Upper lobe of left lung (tissue), 6 donors: Measurements from ENCODE around the gene RRP36. TPM values are rescaled to one million over a fixed set of nuclear protein-coding genes. Genes with fewer than 3 reads are reported as not detected.

Source experiments
- ATAC-seq, 2 donors: fragments of 200-7000 bp; cut with Tn5 transposase; one replicate each; pipeline ENCODE4 v1.9.1; 2022; ENCODE audit warnings: mild to moderate bottlenecking in 2 of 2, moderate library complexity in 2 of 2; ENCODE audit not compliant: low FRiP score in 2 of 2
- DNase-seq, 2 donors: peaks; one replicate each; pipeline ENCODE4 v3.0.0-alpha.2; 2019 to 2020
- H3K27ac ChIP-seq, 4 donors: fragments of 200-600 bp; sonication (generic); one replicate each; pipeline ENCODE4 v1.5.1; 2016 to 2019
- H3K27me3 ChIP-seq, 4 donors: fragments of 200-600 bp; sonication (generic); one replicate each; pipeline ENCODE4 v1.5.1; 2017 to 2019
- H3K36me3 ChIP-seq, 4 donors: fragments of 200-600 bp; sonication (generic); one replicate each; pipeline ENCODE4 v1.5.1; 2016 to 2019
- H3K4me1 ChIP-seq, 4 donors: fragments of 200-600 bp; sonication (generic); one replicate each; pipeline ENCODE4 v1.5.1; 2018 to 2019
- H3K4me3 ChIP-seq, 4 donors: fragments of 200-600 bp; sonication (generic); one replicate each; pipeline ENCODE4 v1.5.1; 2017 to 2019; ENCODE audit warnings: mild to moderate bottlenecking in 2 of 4, moderate library complexity in 1 of 4
- H3K9me3 ChIP-seq, 4 donors: fragments of 200-600 bp; sonication (generic); one replicate each; pipeline ENCODE4 v1.5.1; 2018 to 2019
- CTCF ChIP-seq, 6 experiments: fragments of 450-650 bp in 4 of 6; fragments of 200-600 bp in 2 of 6; sonication (generic) in 2 of 6; IDR thresholded peaks; one replicate each; pipeline ENCODE4 v1.5.1; 2016 to 2019; ENCODE audit warnings: antibody characterized with exemption in 6 of 6
- EP300 ChIP-seq, 4 donors: sonication (generic); formaldehyde crosslinking; IDR thresholded peaks; one replicate each; pipeline ENCODE4 v1.5.1; 2017; ENCODE audit warnings: antibody characterized with exemption in 4 of 4, control low read depth in 2 of 4
- POLR2A ChIP-seq, 4 donors: fragments of 450-650 bp; IDR thresholded peaks; one replicate each; pipeline ENCODE4 v1.5.1; 2016 to 2017; ENCODE audit warnings: antibody characterized with exemption in 4 of 4, mild to moderate bottlenecking in 2 of 4
- POLR2AphosphoS5 ChIP-seq, 2 donors: sonication (generic); formaldehyde crosslinking; IDR thresholded peaks; one replicate each; pipeline ENCODE4 v1.5.1; 2017; ENCODE audit warnings: antibody characterized with exemption in 2 of 2
- WGBS, 2 donors: methylation state at CpG; one replicate each; pipeline ENCODE4 v1.1.5; 2017 to 2018; 5-methylcytosine and 5-hydroxymethylcytosine counted together
- total RNA-seq, 6 donors: library from RNA; depleted of rRNA in 4 of 6; stranded (reverse); fragments of >200 nt in 4 of 6; gene quantifications; one replicate each; pipeline versions ENCODE4 v1.1.0 to v1.2.1, GENCODE V29; 2016 to 2021
- donor health status: DM: no; HTN: no; CAD: no; lungs with moderate emphysema.
- donor health status: DM: no; HTN: yes; CAD: no; lungs with severe emphysema.

The RRP36 gene
- total RNA-seq, 6 donors from 2014 or later, result 32.0 to 77.2 (median 45.9) TPM

GRCh38 chr6:43070028-43070632 is 48.7 kb downstream of the RRP36 start:
- ATAC-seq, result peak in 1 of 2 donors; percentile 39
- no peak overlapping the region for H3K27ac ChIP-seq
- DNase-seq, result no peak

GRCh38 chr6:43074847-43075669 is 53.6 kb downstream of the RRP36 start:
- TF ChIP-seq POLR2AphosphoS5 (IDR thresholded peaks at IDR 0.05) (peak in 1 of 2 donors; percentile 29), EP300 (IDR thresholded peaks at IDR 0.05) (no peak), POLR2A (IDR thresholded peaks at IDR 0.05) (no peak), CTCF (IDR thresholded peaks at IDR 0.05) (no peak)
- WGBS, 2 donors, result 55 to 69% methylated on average over 4 to 6 of the region's 6 CpGs
- Histone ChIP-seq H3K27me3 (peaks cover 0 to 10% (median 1%) of the 10 kb centered on the region in 4 donors), H3K27ac (peak overlapping the region; percentile 48 to 86 (median 72)), H3K36me3 (peaks cover 0 to 32% (median 4%) of the 10 kb centered on the region in 4 donors), H3K9me3 (no peaks in the 10 kb centered on the region), H3K4me3 (no peak overlapping the region), H3K4me1 (peaks cover 11 to 25% (median 21%) of the 10 kb centered on the region in 4 donors)
- DNase-seq (no peak), ATAC-seq (peak; percentile 37 to 48)

More at GRCh38 chr6:43070028-43070632, 48.7 kb downstream of the RRP36 start:
- H3K4me3 ChIP-seq, result no peak overlapping the region
- 60 to 64% methylated on average over 6 of the region's 6 CpGs for WGBS, 2 donors
- no peaks in the 10 kb centered on the region for H3K9me3 ChIP-seq
- H3K27me3 ChIP-seq, result no peaks in the 10 kb centered on the region
- peaks cover 7 to 49% (median 22%) of the 10 kb centered on the region in 4 donors for H3K36me3 ChIP-seq
- no peaks in the 10 kb centered on the region for H3K4me1 ChIP-seq
- no peak for TF ChIP-seq EP300 (IDR thresholded peaks at IDR 0.05)
- peak in 4 of 6 experiments; percentile 12 to 41 (median 28) for TF ChIP-seq CTCF (IDR thresholded peaks at IDR 0.05)

GRCh38 chr6:43075670-43076463 is 54.4 kb downstream of the RRP36 start, which contains the start of gene PTK7:
PTK7 (plus strand) TSS chr6:43076314; CDS start chr6:43076489, 175 bp downstream.
- 9% methylated on average over 24 of the region's 60 CpGs; no CpG with 5 or more reads in 1 of the 2 donors for WGBS, 2 donors
- H3K9me3 ChIP-seq, result no peaks in the 10 kb centered on the region
- H3K27me3 ChIP-seq, result peaks cover 0 to 10% (median 1%) of the 10 kb centered on the region in 4 donors
- H3K4me1 ChIP-seq, result peaks cover 11 to 25% (median 21%) of the 10 kb centered on the region in 4 donors
- H3K27ac ChIP-seq, result peak within 1 kb of the TSS; percentile 48 to 86 (median 80)
- H3K36me3 ChIP-seq, result peaks cover 0 to 24% (median 3%) of the 10 kb centered on the region in 4 donors
- peak within 1 kb of the TSS; percentile 66 to 83 (median 69) for H3K4me3 ChIP-seq
- peak; percentile 64 to 73 for ATAC-seq
- peak; percentile 47 to 94 for DNase-seq
- TF ChIP-seq CTCF (IDR thresholded peaks at IDR 0.05) (no peak), EP300 (IDR thresholded peaks at IDR 0.05) (no peak), POLR2A (IDR thresholded peaks at IDR 0.05) (peak in 1 of 4 donors; percentile 6), POLR2AphosphoS5 (IDR thresholded peaks at IDR 0.05) (no peak)

GRCh38 chr6:43076464-43077332 is 55.3 kb downstream of the RRP36 start:
- H3K9me3 ChIP-seq, result no peaks in the 10 kb centered on the region
- ATAC-seq, result peak; percentile 28 to 34
- H3K36me3 ChIP-seq, result peaks cover 0 to 20% (median 3%) of the 10 kb centered on the region in 4 donors
- 1 to 2% methylated on average over 31 to 32 of the region's 72 CpGs for WGBS, 2 donors
- peak overlapping the region; percentile 37 to 86 (median 80) for H3K27ac ChIP-seq
- H3K4me1 ChIP-seq, result peaks cover 11 to 25% (median 21%) of the 10 kb centered on the region in 4 donors
- peaks cover 0 to 10% (median 1%) of the 10 kb centered on the region in 4 donors for H3K27me3 ChIP-seq
- peak; percentile 40 to 77 for DNase-seq
- TF ChIP-seq EP300 (IDR thresholded peaks at IDR 0.05) (no peak), CTCF (IDR thresholded peaks at IDR 0.05) (peak in 1 of 6 experiments; percentile 13), POLR2A (IDR thresholded peaks at IDR 0.05) (peak in 1 of 4 donors; percentile 13), POLR2AphosphoS5 (IDR thresholded peaks at IDR 0.05) (no peak)
- peak overlapping the region; percentile 66 to 83 (median 69) for H3K4me3 ChIP-seq
